SKM-1 (cell line): ENCODE data around the gene LRCH1.

Experiments
- DNase-seq: peaks from one replicate; lab custom pipeline; 2025; ENCODE audit not compliant: unreplicated experiment; lab: John Stamatoyannopoulos, UW

The LRCH1 gene

DNA sequence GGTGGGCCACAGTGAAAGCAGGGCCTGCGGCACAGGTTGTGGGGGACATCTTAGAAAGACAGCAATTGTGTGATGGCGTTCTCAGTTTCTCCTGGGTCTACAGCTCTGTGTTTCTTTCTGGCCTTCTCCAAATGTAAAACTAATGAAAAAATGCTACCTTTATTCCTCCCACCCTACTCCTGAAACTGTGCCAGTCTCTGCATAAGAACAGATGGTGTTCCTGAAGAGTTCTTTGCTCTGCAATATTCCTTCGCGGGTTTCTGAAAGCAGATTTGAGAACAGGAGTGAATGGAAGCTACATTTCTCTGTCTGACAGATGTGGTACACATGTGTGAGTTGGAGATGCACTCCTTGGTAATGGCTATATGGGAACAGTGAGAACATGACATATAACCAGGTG lies 18.0 kb upstream of the LRCH1 start:
- no peak for DNase-seq

DNA sequence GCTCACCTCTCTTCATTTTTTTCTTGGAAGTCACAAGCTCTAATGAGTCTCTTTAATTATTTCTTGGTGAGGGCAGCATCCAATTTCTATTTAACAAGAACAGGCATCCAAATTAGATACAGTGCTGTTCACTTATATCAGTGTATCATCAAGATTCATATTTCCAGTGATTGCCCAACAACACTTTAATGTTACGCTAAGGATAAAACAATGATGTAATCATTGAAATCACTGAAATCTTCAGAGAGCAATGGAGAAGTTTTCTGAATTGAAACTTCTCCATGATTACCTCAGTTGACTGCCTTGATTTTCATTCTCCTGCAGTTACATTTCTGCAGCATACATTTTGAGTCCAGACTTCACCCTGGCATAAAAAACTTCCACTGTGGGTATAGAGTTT lies 17.1 kb upstream of the LRCH1 start:
- no peak for DNase-seq

DNA sequence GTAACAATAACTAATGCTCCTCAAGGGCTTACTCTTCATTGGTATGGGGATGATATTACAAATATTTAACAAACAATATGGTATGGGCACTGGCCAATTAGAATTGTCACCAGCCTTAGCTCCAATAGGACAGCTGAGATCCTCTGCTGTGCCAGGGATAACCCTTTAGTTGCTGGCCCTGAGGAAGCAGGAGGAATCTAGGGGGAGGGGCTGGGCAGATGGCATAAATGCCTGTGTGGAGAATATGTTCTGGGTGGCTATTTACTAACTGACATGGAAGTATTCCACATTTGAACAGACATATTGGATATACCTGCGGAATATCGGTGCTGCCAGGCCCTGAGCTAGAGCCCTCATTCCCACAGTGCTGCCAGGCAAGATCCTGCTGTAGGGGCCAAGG lies 16.6 kb upstream of the LRCH1 start:
- DNase-seq, result no peak

DNA sequence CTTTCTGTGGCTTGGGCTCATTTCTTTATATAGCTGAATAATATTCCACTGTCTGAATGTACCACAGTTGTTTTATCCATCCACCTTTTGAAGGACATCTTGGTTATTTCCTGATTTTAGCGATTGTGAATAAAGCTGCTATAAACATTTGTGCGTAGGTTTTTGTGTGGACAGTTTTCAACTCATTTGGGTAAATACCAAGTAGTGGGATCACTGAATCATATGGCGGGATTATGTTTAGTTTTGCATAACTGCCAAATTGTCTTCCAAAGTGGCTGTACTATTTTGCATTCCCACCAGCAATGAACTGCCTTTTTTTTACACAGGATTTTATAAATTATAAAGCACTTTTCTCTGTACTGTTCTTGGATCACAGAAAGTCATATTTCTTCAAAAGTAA lies 13.7 kb upstream of the LRCH1 start:
- DNase-seq, result no peak

DNA sequence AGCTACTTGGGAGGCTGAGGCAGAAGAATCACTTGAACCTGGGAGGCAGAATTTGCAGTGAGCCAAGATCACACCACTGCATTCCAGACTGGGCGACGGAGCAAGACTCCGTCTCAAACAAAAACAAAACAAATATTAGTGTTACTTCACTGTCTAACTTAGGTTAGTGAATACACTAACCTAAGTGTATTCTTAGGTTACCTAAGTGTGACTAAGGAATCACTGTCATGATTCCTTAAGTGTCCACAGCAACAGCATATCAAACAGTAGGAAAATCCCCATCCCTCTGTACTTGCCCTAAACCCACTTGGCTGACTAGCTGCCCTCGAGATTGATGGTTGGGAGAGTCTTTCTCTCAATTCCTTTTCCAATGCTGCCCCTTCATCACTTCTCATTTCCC lies 11.8 kb upstream of the LRCH1 start:
- DNase-seq, result no peak

DNA sequence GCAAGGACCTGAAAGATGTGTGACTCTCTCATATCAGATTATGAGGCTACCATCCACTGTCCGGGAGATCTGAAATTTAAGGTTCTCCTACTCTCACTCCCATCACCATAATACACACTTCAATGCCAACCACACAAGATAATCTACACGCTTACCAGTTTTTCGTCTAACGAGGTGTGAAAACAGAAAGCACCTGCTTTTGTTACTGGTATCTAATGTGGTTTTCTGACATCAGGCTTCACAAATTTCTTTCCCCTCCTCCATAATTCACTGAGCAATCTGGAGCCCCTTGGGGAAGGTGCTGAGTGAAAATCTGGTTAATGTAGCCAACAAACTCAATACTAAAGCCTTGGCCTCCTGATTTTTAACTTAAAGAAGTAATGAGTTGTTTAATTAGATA lies 10.1 kb upstream of the LRCH1 start:
- DNase-seq, result no peak

DNA sequence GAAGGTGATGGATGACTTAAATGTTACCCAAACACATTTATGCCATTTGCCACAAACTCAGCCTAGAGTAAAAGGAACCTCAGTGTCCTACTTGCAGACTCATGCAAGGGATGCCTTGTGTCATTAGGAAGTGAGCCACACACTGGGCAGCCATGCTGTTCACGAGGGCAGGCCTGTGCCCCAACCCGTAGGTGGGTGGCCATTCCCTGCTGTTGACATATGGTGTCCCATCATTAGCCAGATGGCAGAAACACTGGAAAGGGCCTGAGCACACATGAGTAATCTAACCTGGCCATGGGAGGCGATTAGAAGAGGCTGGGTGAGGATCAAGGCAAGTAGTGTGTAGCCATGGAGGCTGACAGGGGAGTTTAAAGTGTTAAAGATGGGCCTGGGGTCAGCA lies 9.7 kb upstream of the LRCH1 start:
- DNase-seq, result no peak

DNA sequence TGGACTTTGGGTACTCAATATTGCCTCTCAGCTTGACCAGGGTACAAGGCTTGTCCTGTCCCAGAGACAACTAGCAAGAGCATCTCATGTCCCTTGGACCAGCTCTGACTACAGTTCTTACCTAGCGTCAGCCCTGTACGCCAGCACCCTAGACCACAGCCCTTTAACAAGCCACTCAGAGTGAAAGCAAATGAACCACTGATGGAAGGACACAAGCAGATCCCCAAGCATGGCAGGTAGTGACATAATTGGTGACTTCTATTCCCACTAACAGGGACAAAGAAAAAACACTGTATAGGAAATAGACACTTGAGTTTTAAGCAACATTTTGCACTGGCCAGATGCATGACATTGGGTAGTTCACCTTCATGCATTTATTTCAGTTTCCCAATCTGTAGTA lies 8.8 kb upstream of the LRCH1 start:
- DNase-seq, result no peak

DNA sequence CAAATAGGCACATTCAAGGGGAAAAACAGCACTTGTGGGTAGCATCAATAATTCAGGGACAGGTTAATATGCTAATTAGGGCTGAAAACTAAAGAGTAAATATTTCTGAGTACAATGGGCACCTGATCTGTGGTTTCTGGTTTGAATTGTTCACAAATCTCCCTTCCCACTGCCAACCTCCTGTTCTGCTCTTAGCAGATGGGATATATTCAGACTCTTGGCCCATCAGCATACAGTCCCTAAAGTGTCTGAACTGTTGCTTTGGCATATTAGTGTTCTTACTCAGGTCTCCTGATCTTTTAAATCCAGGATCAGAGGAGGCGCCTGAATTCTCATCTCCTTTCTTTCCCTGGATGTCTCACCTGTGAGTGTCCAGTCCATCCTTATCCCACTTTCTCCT lies 8.2 kb upstream of the LRCH1 start:
- no peak for DNase-seq

DNA sequence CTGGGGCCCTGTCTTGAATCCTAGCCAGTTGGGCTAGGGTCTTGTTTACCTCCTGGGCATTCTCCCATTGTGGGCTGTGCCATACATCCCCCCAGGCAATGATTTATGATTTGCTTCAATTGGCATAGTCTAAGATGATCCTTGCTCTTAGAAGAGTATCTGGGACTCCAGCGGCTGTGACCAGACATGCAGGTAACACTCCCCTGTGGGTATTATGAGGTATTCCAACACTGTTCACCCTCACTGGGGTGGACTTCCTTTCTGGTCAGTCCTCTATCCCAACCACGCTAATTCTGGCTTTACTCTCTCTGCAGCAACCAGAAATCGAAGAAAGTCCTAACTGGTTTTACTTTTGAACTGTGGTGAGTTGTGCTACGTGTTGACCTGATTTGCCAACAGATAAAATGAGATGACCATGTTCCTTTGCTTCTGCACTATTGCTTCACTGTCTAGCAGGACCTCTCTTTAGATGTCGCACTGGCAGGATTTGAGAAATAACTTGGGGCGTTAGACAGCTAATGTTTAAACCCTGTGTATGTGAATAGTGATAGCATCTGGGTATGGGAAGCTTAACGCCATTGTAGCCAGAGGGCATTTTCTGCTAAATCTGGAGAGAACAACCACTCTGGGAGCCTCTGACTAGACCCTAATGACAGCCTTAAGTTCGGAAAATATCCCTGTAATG lies 6.7 kb upstream of the LRCH1 start:
- DNase-seq, result no peak

DNA sequence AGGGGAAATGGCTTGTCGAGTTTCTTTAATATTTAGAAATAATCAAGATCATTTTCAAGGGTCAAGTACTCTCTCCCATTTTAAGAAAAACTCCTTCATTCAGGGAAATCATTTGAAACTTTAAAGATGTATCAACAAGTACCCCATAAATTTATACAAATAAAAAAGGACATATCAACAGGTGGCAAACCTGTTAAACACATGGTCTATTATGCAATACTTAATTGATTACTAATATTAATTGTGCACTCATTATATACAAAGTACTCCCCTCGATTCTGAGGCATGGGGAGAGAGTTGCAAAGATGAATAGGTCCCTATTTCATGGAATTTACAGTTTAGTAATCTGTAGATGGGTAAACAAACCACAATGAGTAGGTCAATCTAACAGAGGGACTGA lies 2.1 kb upstream of the LRCH1 start:
- DNase-seq, result no peak

DNA sequence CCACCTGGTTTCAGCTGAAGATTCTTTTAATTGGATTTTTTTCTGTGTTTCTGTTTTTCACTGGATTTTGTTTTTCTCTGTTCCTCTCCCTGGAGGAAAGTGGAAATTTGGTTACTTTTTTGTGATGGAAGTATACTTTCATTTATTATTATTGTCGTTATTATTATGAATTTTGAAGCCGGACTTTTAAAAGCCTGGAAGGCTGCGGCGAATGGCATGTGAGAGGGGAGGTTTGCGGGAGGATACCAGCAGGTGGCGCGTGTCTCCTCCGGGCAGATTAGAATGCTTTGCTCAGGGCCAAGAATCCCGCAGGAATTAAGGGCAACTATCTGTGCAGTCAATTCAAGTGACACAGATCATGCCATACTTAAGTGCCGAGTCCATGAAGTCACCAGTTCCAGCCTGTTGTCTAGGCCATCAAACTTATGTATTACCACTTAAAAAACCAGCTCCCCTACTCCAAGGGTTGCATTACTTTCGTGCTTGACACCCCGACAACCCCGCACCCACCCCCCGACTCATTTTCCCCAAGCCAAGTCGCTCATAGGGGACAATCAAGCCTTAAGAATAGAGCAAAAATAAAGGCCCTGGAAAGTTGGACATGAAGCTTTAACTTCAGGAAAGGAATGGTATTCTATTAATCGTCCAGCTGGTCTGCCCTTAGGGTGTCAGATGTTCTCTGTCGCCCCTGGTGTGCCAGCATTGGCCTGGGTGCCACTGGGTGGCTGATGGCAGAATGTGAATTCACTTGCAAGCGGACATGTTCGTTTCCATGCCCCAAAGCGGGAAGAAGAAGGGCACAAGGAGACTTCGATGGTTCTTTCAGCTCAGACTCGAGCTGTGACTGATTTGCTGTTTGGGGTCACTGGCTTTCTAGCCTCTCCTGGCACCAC lies 1.3 kb upstream of the LRCH1 start:
- DNase-seq, result peak; percentile 43

DNA sequence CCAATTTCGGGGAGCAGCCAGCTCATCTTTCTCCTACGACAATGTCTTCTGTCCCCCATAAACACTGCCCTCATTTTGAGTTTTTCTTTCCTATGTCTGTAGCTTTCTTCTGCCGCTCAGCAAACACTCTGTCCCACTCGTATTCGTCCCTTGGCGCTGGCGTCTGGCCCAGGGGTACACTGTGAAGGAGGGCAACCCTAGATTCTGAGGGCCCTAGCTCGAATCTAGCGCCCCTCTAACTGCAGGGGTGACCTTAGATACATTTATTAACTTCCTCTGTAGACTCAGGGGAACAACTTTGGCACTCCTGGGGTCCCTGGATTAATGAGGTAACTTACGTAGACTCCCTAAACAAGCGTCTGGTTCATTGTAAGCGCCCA lies 677 bp upstream of the LRCH1 start:
- DNase-seq, result no peak

DNA sequence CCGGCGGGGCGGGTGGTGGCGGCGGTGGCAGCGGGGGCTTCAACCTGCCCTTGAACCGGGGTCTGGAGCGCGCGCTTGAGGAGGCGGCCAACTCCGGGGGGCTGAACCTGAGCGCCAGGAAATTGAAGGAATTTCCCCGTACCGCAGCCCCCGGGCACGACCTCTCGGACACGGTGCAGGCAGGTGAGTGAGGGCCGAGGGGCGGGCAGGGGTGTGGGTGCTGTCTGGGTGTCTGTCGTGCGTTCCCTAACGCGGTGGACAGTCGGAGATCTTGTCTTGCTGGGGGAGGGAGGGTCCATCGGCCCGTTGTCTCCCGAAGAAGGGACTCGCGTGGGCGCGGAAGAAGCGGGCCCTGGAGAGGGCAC lies 533 bp downstream of the LRCH1 start:
- no peak for DNase-seq

DNA sequence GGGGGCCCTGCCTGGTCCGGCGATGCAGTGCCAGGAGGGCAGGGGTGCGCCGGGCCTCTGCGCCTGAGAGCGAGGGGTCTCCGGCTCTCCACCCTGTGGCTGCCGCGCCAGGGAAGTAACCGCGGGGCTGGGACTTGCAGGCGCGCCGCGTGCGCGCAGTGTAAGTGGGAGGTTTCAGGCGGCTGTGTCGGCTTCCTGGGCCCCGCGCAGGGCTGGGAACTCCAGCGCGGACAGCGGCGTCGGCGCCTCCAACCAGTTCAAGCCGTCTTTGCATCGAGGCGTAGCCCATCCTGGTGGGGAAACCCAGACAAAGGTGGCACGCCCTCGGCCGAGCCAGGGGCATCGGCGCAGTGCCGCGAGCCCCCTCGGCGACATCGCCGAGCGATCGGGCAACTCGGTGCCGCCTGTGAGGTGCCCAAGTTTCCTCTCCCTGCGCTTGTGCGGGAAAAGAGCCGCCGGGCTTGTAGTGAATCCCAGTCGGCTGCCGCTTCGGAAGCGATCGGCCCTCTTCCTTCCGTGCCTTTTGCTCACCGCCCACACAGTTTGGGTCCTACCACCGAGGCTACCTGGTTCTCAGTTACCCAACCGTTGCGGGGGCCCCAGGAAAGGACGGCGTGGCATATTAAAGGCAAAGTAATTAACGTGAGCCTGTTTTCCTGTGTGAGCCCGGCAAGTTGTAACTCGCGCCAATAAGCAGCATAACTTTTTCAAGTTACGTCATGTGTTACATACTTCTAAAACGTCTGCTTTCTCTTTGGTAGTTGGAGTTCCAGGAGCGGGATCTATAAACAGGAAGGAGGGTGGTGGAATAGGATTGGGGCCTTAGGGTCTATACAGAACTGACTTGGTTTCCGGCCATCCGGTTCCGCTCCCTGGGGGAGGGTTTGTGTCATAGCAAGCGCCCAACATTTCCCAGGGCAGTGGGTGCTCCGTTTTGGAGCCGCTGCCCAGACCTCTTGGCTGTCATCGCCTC lies 1.2 kb downstream of the LRCH1 start:
- DNase-seq, result peak; percentile 81

DNA sequence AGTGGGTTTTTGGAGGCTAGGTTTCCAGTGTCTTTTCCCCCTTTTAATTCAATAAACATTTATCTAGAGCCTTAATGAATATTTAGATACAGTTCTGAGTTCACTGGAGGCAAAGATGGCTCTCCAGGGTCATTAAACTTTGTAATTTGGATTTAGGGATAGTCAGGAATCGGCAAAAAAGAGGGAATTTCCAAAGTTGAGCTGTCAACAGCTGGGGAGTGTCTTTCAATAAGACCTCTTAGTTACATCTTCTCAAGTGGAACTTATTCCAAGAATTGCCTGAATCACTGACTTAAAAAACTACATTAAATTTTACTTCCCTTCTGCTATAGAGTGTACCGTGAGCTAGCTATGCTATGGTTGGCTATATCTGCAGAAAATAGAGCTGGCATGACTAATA lies 2.0 kb downstream of the LRCH1 start:
- DNase-seq, result no peak

DNA sequence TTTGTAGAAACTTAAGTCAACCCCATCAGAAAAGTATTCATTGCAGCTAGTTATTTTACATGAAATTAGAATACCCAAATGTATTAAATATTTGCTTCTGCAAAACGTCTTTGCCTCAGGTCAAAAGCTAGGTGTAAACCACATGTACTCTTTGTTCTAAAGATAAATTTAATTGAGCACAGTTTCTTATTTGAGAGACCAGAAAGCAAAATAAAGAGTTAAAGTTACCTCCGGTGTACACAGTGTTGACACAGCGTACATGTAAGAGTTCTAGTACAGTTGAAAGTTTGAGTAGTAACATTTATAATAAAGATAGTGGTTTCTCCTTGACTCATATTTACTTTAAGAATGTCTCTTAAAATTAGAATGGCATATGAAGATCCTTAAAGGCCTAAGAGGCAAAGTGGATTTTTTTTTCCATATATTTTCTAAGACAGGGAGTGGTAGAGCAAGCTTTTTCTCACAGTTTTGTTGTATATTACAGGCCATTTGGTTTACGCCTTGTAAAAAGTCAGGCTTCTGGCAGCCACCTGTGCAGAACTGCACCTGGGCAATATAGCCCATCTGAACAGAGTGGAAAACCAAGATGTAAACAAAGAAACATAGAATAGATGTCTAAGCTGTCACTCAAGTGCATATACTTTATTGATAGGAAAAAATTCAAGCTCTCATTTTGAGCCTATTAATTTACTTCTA lies 2.9 kb downstream of the LRCH1 start:
- no peak for DNase-seq

DNA sequence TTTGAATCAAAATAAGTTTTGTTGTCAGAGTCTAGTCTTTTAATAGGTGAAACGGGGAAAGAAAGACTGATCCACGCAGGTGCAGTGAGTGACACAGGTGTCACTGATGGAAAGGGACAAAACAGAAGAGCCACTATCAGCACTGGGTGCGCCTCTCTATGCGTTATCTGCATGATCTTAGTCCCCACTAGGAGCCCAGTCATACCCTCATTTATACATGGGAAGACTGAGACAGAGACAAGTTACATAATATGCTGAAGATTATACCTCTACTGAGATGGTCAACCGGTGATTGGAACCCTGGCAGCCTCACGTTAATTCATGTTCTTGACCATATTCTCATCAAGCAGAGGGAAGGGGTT lies 3.4 kb downstream of the LRCH1 start:
- DNase-seq, result no peak

DNA sequence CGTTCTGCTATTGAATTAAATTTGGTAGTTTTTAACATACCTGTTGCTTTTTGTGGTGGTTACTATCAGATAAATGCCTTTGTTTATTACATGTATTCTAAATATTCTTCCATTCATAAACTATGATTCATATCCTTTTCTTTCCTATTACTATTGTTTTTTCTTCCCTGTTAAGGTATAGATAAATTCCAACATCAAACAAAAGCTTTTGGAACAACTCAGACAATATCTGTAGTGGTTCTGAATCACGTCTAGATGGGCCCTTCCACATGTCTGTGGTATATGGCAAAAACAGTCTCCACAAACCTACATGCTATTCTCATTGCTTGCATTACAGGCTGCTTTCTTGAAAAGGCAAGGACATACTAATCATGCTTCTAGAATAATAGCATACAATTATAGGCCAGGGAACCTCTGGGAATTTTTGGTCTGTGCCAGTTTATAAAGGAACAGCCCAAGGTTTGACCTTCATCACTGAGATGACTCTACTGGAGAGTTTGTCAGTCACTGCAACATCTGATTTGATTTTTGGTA lies 6.4 kb downstream of the LRCH1 start:
- DNase-seq, result no peak

DNA sequence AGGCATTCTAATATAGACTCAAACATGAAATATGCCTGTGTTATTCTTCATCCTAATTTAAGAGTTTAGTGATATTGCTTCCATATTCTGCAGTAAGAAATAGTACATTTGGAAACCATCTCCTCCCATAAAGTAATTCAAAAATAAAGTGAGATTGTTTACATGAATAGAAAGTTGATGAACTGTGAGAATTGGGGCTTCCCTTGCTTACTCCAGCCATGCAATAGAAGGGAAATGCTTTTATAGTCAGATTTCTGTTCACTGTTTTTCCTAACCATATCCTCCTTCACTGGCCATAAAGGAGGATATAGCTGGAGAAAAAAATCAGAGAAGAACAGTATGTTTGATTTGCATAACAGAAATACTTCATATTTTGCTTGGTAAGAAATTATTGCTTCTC lies 7.8 kb downstream of the LRCH1 start:
- no peak for DNase-seq

DNA sequence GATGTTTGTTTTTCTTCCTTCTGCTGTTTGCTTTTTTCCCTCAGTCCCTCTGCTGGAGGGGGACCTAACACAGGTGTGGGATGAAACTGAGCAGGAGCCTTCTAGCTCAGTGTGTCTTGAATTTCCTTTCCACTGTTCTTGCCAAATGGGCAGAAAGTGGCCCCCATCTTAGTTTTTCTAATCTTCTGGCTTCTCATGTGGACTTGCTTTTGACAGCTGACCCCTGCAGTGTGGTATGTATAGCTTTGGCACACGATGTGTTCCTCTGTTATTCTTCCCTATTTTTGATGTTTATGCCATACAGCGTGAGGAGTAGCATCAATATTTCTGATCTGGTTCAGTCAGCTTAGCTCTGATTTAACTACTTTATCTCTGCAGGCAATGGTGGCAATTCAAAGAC lies 8.3 kb downstream of the LRCH1 start:
- DNase-seq, result no peak
